IMR-90 (cell line): Measurements from ENCODE around the gene ZNF407. TPM values are rescaled to one million over a fixed set of nuclear protein-coding genes. Genes with fewer than 3 reads are reported as not detected.

Source experiments
- ATAC-seq: fragments of 200-7000 bp; cut with Tn5 transposase; 2 replicates; pipeline ENCODE4 v1.9.1; 2020; ENCODE audit warnings: low read depth, mild to moderate bottlenecking, moderate library complexity
- BruUV-seq: library from RNA; stranded (reverse); fragments of 400-500 nt; replicated peaks from 2 replicates; lab custom pipeline; 2021; lab: Mats Ljungman, UMichigan
- CTCF ChIA-PET: fragments of 300-600 bp; formaldehyde crosslinking; extraction: SDS; loops from one replicate; lab custom pipeline; 2021; ENCODE audit warnings: antibody characterized with exemption; lab: Yijun Ruan, JAX
- POLR2A ChIA-PET: fragments of 300-600 bp; sonication (Branson Sonifier 250); formaldehyde crosslinking; loops from one replicate; lab custom pipeline; 2022; ENCODE audit warnings: antibody characterized with exemption; ENCODE audit not compliant: unreplicated experiment; lab: Charles Lee
- DNase-seq: peaks from one replicate; pipeline ENCODE4 v3.0.0; 2013
- H2AFZ ChIP-seq: replicated peaks from 2 replicates; pipeline ENCODE3; 2013; ENCODE audit warnings: low read length, mild to moderate bottlenecking; ENCODE audit not compliant: poor library complexity
- H2AK5ac ChIP-seq: 2 replicates; pipeline ENCODE4 v1.6.1; 2013; ENCODE audit warnings: low read depth, low read length, inconsistent platforms
- H2AK9ac ChIP-seq: replicated peaks from 2 replicates; pipeline ENCODE3; 2013; ENCODE audit warnings: mild to moderate bottlenecking, low read depth, low read length, moderate library complexity; ENCODE audit not compliant: poor library complexity
- H2BK120ac ChIP-seq: 2 replicates; pipeline ENCODE4 v1.6.1; 2013; ENCODE audit warnings: low read depth, low read length, inconsistent platforms
- H2BK15ac ChIP-seq: 3 replicates; pipeline ENCODE4 v1.6.1; 2013; ENCODE audit warnings: low read depth, low read length, inconsistent platforms
- H2BK20ac ChIP-seq: 2 replicates; pipeline ENCODE4 v1.6.1; 2013; ENCODE audit warnings: low read depth, mild to moderate bottlenecking, inconsistent platforms, low read length, moderate library complexity
- H2BK5ac ChIP-seq: 2 replicates; pipeline ENCODE4 v1.6.1; 2013; ENCODE audit warnings: mild to moderate bottlenecking, low read depth, low read length, inconsistent platforms; ENCODE audit not compliant: poor library complexity, severe bottlenecking
- H3K14ac ChIP-seq: replicated peaks from 2 replicates; pipeline ENCODE4 v1.6.1; 2013; ENCODE audit warnings: low read depth, low read length, inconsistent platforms
- H3K18ac ChIP-seq: 2 replicates; pipeline ENCODE4 v1.6.1; 2013; ENCODE audit warnings: low read depth, low read length, control low read depth
- H3K23ac ChIP-seq: 2 replicates; pipeline ENCODE4 v1.6.1; 2013; ENCODE audit warnings: low read depth, low read length, inconsistent platforms
- H3K27ac ChIP-seq: 2 replicates; pipeline ENCODE4 v1.5.1; 2013; ENCODE audit warnings: mild to moderate bottlenecking, control low read depth, low read length; ENCODE audit not compliant: insufficient read depth
- H3K27me3 ChIP-seq: 2 replicates; pipeline ENCODE4 v1.6.1; 2013; ENCODE audit warnings: low read length; ENCODE audit not compliant: control insufficient read depth, insufficient read depth
- H3K36me3 ChIP-seq: 2 replicates; pipeline ENCODE4 v1.6.1; 2013; ENCODE audit warnings: low read length, mixed read lengths; ENCODE audit not compliant: control insufficient read depth, insufficient read depth
- H3K4ac ChIP-seq: 2 replicates; pipeline ENCODE4 v1.6.1; 2013; ENCODE audit warnings: low read depth, low read length, inconsistent platforms
- H3K4me1 ChIP-seq: 2 replicates; pipeline ENCODE4 v1.6.1; 2013; ENCODE audit warnings: low read length, mixed read lengths; ENCODE audit not compliant: control insufficient read depth, insufficient read depth
- H3K4me2 ChIP-seq: 2 replicates; pipeline ENCODE4 v1.6.1; 2013; ENCODE audit warnings: low read depth, mild to moderate bottlenecking, control low read depth, low read length, moderate library complexity
- H3K4me3 ChIP-seq: 2 replicates; pipeline ENCODE4 v1.5.1; 2013; ENCODE audit warnings: low read depth, mild to moderate bottlenecking, control low read depth, low read length, moderate library complexity; ENCODE audit not compliant: insufficient read depth
- H3K56ac ChIP-seq: 2 replicates; pipeline ENCODE4 v1.6.1; 2013; ENCODE audit warnings: low read length, inconsistent platforms; ENCODE audit not compliant: insufficient read depth; ENCODE audit errors: extremely low read depth
- H3K79me1 ChIP-seq, 2 experiments: 2 replicates each; pipeline ENCODE4 v1.6.1; 2013; ENCODE audit warnings: low read length in 2 of 2, inconsistent platforms in 1 of 2, low read depth in 1 of 2
- H3K9ac ChIP-seq: 2 replicates; pipeline ENCODE4 v1.6.1; 2013; ENCODE audit warnings: low read depth, low read length, control low read depth
- H3K9me1 ChIP-seq: 2 replicates; pipeline ENCODE4 v1.6.1; 2013; ENCODE audit warnings: low read length, inconsistent platforms; ENCODE audit not compliant: insufficient read depth
- H3K9me3 ChIP-seq: 2 replicates; pipeline ENCODE4 v1.6.1; 2013; ENCODE audit warnings: low read length; ENCODE audit not compliant: control insufficient read depth, insufficient read depth
- H4K20me1 ChIP-seq: 2 replicates; pipeline ENCODE4 v1.6.1; 2013; ENCODE audit warnings: low read length, inconsistent platforms; ENCODE audit not compliant: insufficient read depth
- H4K5ac ChIP-seq: 2 replicates; pipeline ENCODE4 v1.6.1; 2013; ENCODE audit warnings: mild to moderate bottlenecking, low read depth, low read length, control low read depth
- H4K8ac ChIP-seq, 2 experiments: 2 replicates each; pipeline ENCODE4 v1.6.1; 2013; ENCODE audit warnings: low read depth in 2 of 2, low read length in 2 of 2, control low read depth in 1 of 2, inconsistent platforms in 1 of 2
- H4K91ac ChIP-seq: 2 replicates; pipeline ENCODE4 v1.6.1; 2013; ENCODE audit warnings: low read depth, low read length, inconsistent platforms; ENCODE audit not compliant: insufficient read depth
- MAZ ChIP-seq: IDR thresholded peaks from 2 replicates; pipeline ENCODE4 v1.6.1; 2012; ENCODE audit warnings: low read depth, mild to moderate bottlenecking, low read length, improper control_type of control experiment, moderate library complexity, borderline replicate concordance
- WGBS, 2 experiments: methylation state at CpG; one replicate each; pipeline versions ENCODE4 v1.1.5 to v1.1.7; 2013; ENCODE audit warnings: missing lambda C conversion rate in 2 of 2; ENCODE audit not compliant: insufficient read length in 1 of 2; ENCODE audit errors: extremely low coverage in 2 of 2; 5-methylcytosine and 5-hydroxymethylcytosine counted together
- dilution Hi-C: fragments of 300-500 bp; cut with HindIII; formaldehyde crosslinking; loops from one replicate; pipeline ENCODE4 v1.14.3; 2018; ENCODE audit warnings: low sequenced_read_pairs; ENCODE audit not compliant: unreplicated experiment
- in situ Hi-C: fragments of 300-500 bp; cut with MboI; formaldehyde crosslinking; loops from 3 replicates; pipeline ENCODE4 v1.14.3; 2019; ENCODE audit warnings: low sequenced_read_pairs, inconsistent platforms, mixed read lengths
- intact Hi-C: fragments of 100-400 bp; cut with micrococcal nuclease; formaldehyde crosslinking; loops from 2 replicates; pipeline ENCODE4 v1.10.0; 2022
- polyA plus RNA-seq, 3 experiments: library from polyadenylated mRNA; depleted of rRNA; stranded (reverse); fragments of >200 nt; gene quantifications; 2 replicates each; pipeline ENCODE4 v1.2.3, GENCODE V29; 2012; ENCODE audit warnings: low replicate concordance in 1 of 3
- total RNA-seq: library from RNA; depleted of rRNA; stranded (reverse); fragments of >200 nt; gene quantifications from 2 replicates; pipeline ENCODE4 v1.2.3, GENCODE V29; 2012

The ZNF407 gene
- total and polyA plus RNA-seq, 2 of the 4 experiments (the other 2 are of a cell fraction) = 3.1 to 20.1 TPM

GRCh38 chr18:74616494-74616893 is 18.8 kb downstream of the ZNF407 start:
- Histone ChIP-seq H3K23ac (no peak overlapping the region), H3K56ac (no peak overlapping the region), H2AFZ (no peak overlapping the region), H3K79me1 (peaks cover 27 to 50% of the 10 kb centered on the region in 2 experiments), H3K4me2 (no peak overlapping the region), H3K9me1 (peaks cover 9% of the 10 kb centered on the region), H2BK120ac (no peak overlapping the region), H4K91ac (no peak overlapping the region), H3K4ac (no peak overlapping the region), H4K20me1 (peaks cover 10% of the 10 kb centered on the region; the same call in 1 of the 2 replicates), H2AK5ac (peak overlapping the region; percentile 68; the same call in 1 of the 2 replicates), H3K4me1 (peaks cover 4% of the 10 kb centered on the region), H2BK20ac (no peak overlapping the region), H3K9ac (no peak overlapping the region), H4K8ac (no peak overlapping the region), H3K14ac (0 out of 2 replicates have a peak overlapping the region, but pooled peaks have one; percentile 3), H3K18ac (no peak overlapping the region), H2AK9ac (no peak overlapping the region), H2BK15ac (no peak overlapping the region), H3K36me3 (no peaks in the 10 kb centered on the region; the same call in 1 of the 2 replicates), H3K27me3 (no peaks in the 10 kb centered on the region), H3K9me3 (0 out of 2 replicates have a peak, but pooled peaks cover 3% of the 10 kb centered on the region), H3K27ac (no peak overlapping the region), H3K4me3 (no peak overlapping the region), H4K5ac (no peak overlapping the region), H2BK5ac (peak overlapping the region; percentile 94)
- ChIA-PET POLR2A (no interaction called here), CTCF (no interaction called here)
- 55% methylated on average over 5 of the region's 7 CpGs; no CpG with 5 or more reads in 1 of the 2 experiments for WGBS, 2 experiments
- in situ Hi-C loops (no loop called here), dilution Hi-C loops (no loop called here), intact Hi-C loops (no loop called here)
- no peak for TF ChIP-seq MAZ
- ATAC-seq (no peak), DNase-seq (no peak)
- no TSS peak for BruUV-seq
